C4-2B (cell line): ENCODE measurements around the gene STK35.
A peak's percentile ranks its signal among the peaks of the same experiment; 100 is the strongest.
"Not testable (repeated sequence)": the region's sequence is repeated elsewhere in the genome, so short reads cannot be mapped to it uniquely, and the experiment has no call there.

ENCODE experiments used
- H3K27ac ChIP-seq: fragments of 450-650 bp; 2 replicates; pipeline ENCODE4 v1.5.1; 2017
- CTCF ChIP-seq: fragments of 450-650 bp; conservative IDR thresholded peaks from 2 replicates; pipeline ENCODE4 v1.5.1; 2017; ENCODE audit warnings: mild to moderate bottlenecking
- ZFX ChIP-seq: fragments of 450-650 bp; IDR thresholded peaks from 2 replicates; pipeline ENCODE4 v1.6.1; 2017

STK35 gene

GRCh38 chr20:2176946-2177345 lies 75.3 kb downstream of the STK35 start:
- TF ChIP-seq ZFX (no peak), CTCF (no peak)
- H3K27ac ChIP-seq = no peak overlapping the region

- no peak for TF ChIP-seq CTCF
- TF ChIP-seq ZFX = no peak
- H3K27ac ChIP-seq = no peak overlapping the region
Measured at GRCh38 chr20:2178318-2179232, 76.9 kb downstream of the STK35 start.

GRCh38 chr20:2179233-2179580 lies 77.6 kb downstream of the STK35 start:
- H3K27ac ChIP-seq = no peak overlapping the region
- TF ChIP-seq CTCF (no peak), ZFX (no peak)

- H3K27ac ChIP-seq = no peak overlapping the region
- no peak for TF ChIP-seq CTCF
Measured at GRCh38 chr20:2179949-2180348, 78.3 kb downstream of the STK35 start.

- TF ChIP-seq CTCF = no peak
- no peak for TF ChIP-seq ZFX
- H3K27ac ChIP-seq = no peak overlapping the region
Measured at GRCh38 chr20:2183381-2183780, 81.8 kb downstream of the STK35 start.

- not testable (repeated sequence) for H3K27ac ChIP-seq
Measured at GRCh38 chr20:2184933-2185332, 83.3 kb downstream of the STK35 start.

- no peak overlapping the region for H3K27ac ChIP-seq
- no peak for TF ChIP-seq ZFX
- 0 out of 2 replicates have a peak, but pooled peaks have one; percentile 11 for TF ChIP-seq CTCF
Measured at GRCh38 chr20:2195614-2196013, 94.0 kb downstream of the STK35 start.

GRCh38 chr20:2197166-2197565 lies 95.5 kb downstream of the STK35 start:
- TF ChIP-seq CTCF = no peak
- no peak for TF ChIP-seq ZFX
- H3K27ac ChIP-seq = no peak overlapping the region
